AG09319 (cell line): ENCODE measurements around the gene ACTL8.
A peak's percentile ranks its signal among the peaks of the same experiment; 100 is the strongest.

Experiments
- DNase-seq: peaks from one replicate; pipeline ENCODE4 v3.0.0-alpha.2; 2010; ENCODE audit warnings: low read depth; ENCODE audit errors: extremely low read depth
- TF ChIP-seq, protein P1 (sequence below): IDR thresholded peaks from 2 replicates; pipeline ENCODE4 v1.5.1; 2011; ENCODE audit warnings: low read depth, mild to moderate bottlenecking, inconsistent platforms, low read length, moderate library complexity

ACTL8 gene

DNA sequence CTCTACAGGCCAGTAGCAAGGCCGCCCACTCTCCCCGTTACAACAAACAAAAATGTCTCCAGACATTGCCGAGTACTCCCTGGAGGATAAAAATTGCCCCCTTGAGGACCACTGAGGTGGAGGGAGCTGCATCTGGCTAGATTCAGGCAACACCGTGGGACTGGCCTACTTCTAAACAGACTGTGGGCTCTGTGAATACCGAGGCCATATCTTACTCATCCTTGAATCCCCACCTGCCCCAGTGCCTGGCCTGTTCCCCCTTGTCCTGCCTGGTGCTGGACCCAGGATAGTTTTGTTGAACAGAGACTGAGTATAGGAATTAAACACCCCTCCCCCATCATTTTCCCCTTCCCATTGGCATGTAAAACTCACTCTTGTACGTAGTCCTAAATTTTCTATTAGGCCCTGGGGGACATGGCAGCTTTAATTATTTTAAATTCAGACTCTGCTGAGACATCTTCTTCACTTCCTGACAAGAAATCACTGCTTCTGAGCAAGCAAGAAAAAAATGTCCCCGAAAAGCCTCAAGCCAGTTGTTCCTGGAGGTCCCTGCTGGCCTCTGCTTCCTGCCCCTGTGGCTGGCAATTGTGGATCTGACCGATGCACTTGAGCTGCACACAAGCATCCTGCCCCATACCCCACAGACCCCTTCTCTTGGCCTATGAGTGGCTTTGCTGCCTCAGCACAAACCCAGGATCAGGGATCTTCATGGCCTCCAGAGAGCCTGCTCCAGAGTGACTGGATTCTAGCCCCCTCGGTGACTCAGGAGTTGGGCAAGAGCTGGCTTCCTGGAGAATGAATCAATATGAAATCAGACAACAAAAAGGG is 111.0 kb downstream of the ACTL8 start:
- TF ChIP-seq, protein P1, sequence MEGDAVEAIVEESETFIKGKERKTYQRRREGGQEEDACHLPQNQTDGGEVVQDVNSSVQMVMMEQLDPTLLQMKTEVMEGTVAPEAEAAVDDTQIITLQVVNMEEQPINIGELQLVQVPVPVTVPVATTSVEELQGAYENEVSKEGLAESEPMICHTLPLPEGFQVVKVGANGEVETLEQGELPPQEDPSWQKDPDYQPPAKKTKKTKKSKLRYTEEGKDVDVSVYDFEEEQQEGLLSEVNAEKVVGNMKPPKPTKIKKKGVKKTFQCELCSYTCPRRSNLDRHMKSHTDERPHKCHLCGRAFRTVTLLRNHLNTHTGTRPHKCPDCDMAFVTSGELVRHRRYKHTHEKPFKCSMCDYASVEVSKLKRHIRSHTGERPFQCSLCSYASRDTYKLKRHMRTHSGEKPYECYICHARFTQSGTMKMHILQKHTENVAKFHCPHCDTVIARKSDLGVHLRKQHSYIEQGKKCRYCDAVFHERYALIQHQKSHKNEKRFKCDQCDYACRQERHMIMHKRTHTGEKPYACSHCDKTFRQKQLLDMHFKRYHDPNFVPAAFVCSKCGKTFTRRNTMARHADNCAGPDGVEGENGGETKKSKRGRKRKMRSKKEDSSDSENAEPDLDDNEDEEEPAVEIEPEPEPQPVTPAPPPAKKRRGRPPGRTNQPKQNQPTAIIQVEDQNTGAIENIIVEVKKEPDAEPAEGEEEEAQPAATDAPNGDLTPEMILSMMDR: no peak
- DNase-seq: peak; percentile 82

DNA sequence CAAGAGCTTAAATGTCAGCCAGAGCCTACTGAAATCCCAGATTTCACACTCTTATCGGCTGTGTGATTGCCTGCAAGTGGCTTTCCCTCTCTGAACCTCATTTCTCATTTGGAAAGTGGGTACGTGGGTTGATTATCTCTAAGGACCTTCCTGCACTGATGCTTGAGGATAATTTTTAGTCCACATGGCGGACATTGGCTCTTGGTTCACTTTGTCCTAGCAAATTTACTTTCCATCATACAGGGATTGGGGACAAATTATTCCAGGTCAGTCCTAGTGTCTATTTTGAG is 111.6 kb downstream of the ACTL8 start:
- no peak for DNase-seq
- TF ChIP-seq, protein P1: no peak

GRCh38 chr1:17867470-17867869 is 112.3 kb downstream of the ACTL8 start:
- TF ChIP-seq, protein P1: no peak
- DNase-seq: no peak

- DNase-seq: no peak
- TF ChIP-seq, protein P1: no peak
Measured at GRCh38 chr1:17869815-17870214, 114.7 kb downstream of the ACTL8 start.

GRCh38 chr1:17870679-17871078 is 115.5 kb downstream of the ACTL8 start:
- TF ChIP-seq, protein P1: no peak
- DNase-seq: no peak

GRCh38 chr1:17873007-17873675 is 118.0 kb downstream of the ACTL8 start:
- TF ChIP-seq, protein P1: no peak
- no peak for DNase-seq

DNA sequence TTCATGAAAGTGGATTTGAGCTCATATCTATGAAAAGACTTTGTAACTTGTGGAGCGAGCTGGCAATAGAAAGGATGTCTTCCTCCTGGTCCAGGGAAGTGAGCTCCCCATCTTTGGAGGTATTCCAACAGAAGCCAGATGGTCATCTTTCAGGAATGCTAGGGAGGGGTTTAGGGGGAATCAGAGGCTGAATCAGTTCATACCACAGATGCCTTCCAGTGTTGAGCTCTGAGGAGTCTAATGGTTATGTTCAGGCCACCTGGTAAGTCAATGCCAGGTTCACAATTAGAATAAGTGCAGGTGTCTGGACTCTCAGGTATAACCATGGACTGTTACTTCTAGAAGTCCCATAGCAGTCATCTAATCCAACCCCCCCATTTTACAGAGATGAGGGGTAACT is 119.1 kb downstream of the ACTL8 start:
- TF ChIP-seq, protein P1: no peak
- DNase-seq: peak; percentile 68
